PC-9 (cell line): ENCODE measurements around the gene P4HA1. TPM values are rescaled to one million over a fixed set of nuclear protein-coding genes. Genes with fewer than 3 reads are reported as not detected.
A peak's percentile ranks its signal among the peaks of the same experiment; 100 is the strongest.

Experiments
- BruUV-seq: library from RNA; stranded (reverse); fragments of 400-500 nt; replicated peaks from 2 replicates; lab custom pipeline; 2021; lab: Mats Ljungman, UMichigan
- CTCF ChIA-PET: fragments of 300-600 bp; sonication (Branson Sonifier 250); formaldehyde crosslinking; loops from one replicate; lab custom pipeline; 2022; ENCODE audit warnings: antibody characterized with exemption; lab: Charles Lee
- POLR2A ChIA-PET: fragments of 300-600 bp; sonication (Branson Sonifier 250); formaldehyde crosslinking; loops from one replicate; lab custom pipeline; 2022; ENCODE audit warnings: antibody characterized with exemption; ENCODE audit not compliant: unreplicated experiment; lab: Charles Lee
- DNase-seq, 2 experiments: peaks; one replicate each; pipeline versions ENCODE4 v3.0.0 to v3.0.0-alpha.2; 2015 to 2022; ENCODE audit warnings: mixed read lengths in 1 of 2
- H2AFZ ChIP-seq: fragments of 200-600 bp; sonication (generic); 2 replicates; pipeline ENCODE4 v1.8.1; 2017; ENCODE audit warnings: antibody characterized with exemption
- H3F3A ChIP-seq: fragments of 200-600 bp; sonication (generic); 2 replicates; pipeline ENCODE4 v1.8.1; 2017; ENCODE audit warnings: antibody characterized with exemption, mild to moderate bottlenecking, low read depth; ENCODE audit not compliant: insufficient read depth
- H3K27ac ChIP-seq: fragments of 200-600 bp; sonication (generic); 2 replicates; pipeline ENCODE4 v1.6.1; 2016; ENCODE audit warnings: mixed run types
- H3K27me3 ChIP-seq: fragments of 200-600 bp; sonication (generic); 2 replicates; pipeline ENCODE4 v1.6.1; 2016; ENCODE audit warnings: low read depth, mixed run types; ENCODE audit not compliant: insufficient read depth
- H3K36me3 ChIP-seq: fragments of 200-600 bp; sonication (generic); 2 replicates; pipeline ENCODE4 v1.6.1; 2016; ENCODE audit warnings: low read depth, mixed run types
- H3K4me1 ChIP-seq: fragments of 200-600 bp; sonication (generic); replicated peaks from 2 replicates; pipeline ENCODE4 v1.6.1; 2016; ENCODE audit warnings: mixed run types; ENCODE audit not compliant: insufficient read depth
- H3K4me2 ChIP-seq: fragments of 200-600 bp; sonication (generic); 2 replicates; pipeline ENCODE4 v1.6.1; 2017; ENCODE audit warnings: mixed run types
- H3K4me3 ChIP-seq: fragments of 200-600 bp; sonication (generic); 2 replicates; pipeline ENCODE4 v1.6.1; 2016; ENCODE audit warnings: mixed run types
- H3K79me2 ChIP-seq: fragments of 200-600 bp; sonication (generic); 2 replicates; pipeline ENCODE4 v1.6.1; 2017; ENCODE audit warnings: low read depth, mixed run types
- H3K9me2 ChIP-seq: fragments of 200-600 bp; sonication (generic); 2 replicates; pipeline ENCODE4 v1.8.1; 2017; ENCODE audit warnings: mild to moderate bottlenecking; ENCODE audit not compliant: insufficient read depth
- H3K9me3 ChIP-seq: fragments of 200-600 bp; sonication (generic); 2 replicates; pipeline ENCODE4 v1.8.1; 2016; ENCODE audit warnings: low read depth; ENCODE audit not compliant: insufficient read depth
- H4K20me1 ChIP-seq: fragments of 200-600 bp; sonication (generic); 2 replicates; pipeline ENCODE4 v1.8.1; 2017; ENCODE audit not compliant: insufficient read depth
- CTCF ChIP-seq: fragments of 200-600 bp; sonication (generic); conservative IDR thresholded peaks from 2 replicates; pipeline ENCODE4 v1.6.1; 2017; ENCODE audit warnings: mixed run types, antibody characterized with exemption, mild to moderate bottlenecking, moderate library complexity
- EZH2 ChIP-seq: fragments of 200-600 bp; sonication (generic); IDR thresholded peaks from 2 replicates; pipeline ENCODE4 v1.8.0; 2017; ENCODE audit warnings: antibody characterized with exemption, low read depth
- intact Hi-C: fragments of 100-400 bp; cut with micrococcal nuclease; formaldehyde crosslinking; loops from one replicate; pipeline ENCODE4 v1.10.0; 2022; ENCODE audit not compliant: unreplicated experiment
- total RNA-seq: library from RNA; stranded (reverse); gene quantifications from 2 replicates; pipeline ENCODE4 v1.2.3, GENCODE V29; 2021

Gene P4HA1
- total RNA-seq, 1 experiment from 2014 or later, result 25.5 TPM

- ChIA-PET POLR2A (no interaction called here), CTCF (no interaction called here)
- Histone ChIP-seq H3K4me3 (no peak overlapping the region), H3K9me2 (no peaks in the 10 kb centered on the region), H3K79me2 (no peaks in the 10 kb centered on the region), H2AFZ (no peak overlapping the region), H3K36me3 (peaks cover 14% of the 10 kb centered on the region; the same call in 1 of the 2 replicates), H3F3A (no peaks in the 10 kb centered on the region; the same call in 1 of the 2 replicates), H3K4me1 (peaks cover 7% of the 10 kb centered on the region; the same call in 1 of the 2 replicates), H3K4me2 (no peak overlapping the region), H4K20me1 (no peaks in the 10 kb centered on the region), H3K27ac (no peak overlapping the region), H3K27me3 (no peaks in the 10 kb centered on the region), H3K9me3 (no peaks in the 10 kb centered on the region)
- no peak for DNase-seq
- intact Hi-C loops, result no loop called here
- TF ChIP-seq EZH2 (no peak), CTCF (no peak)
- no TSS peak for BruUV-seq
Measured at GRCh38 chr10:73021050-73021449, 75.6 kb downstream of the P4HA1 start.

- Histone ChIP-seq H2AFZ (no peak overlapping the region), H3K4me3 (no peak overlapping the region), H3K79me2 (no peaks in the 10 kb centered on the region), H3K27ac (no peak overlapping the region), H3K27me3 (no peaks in the 10 kb centered on the region), H4K20me1 (no peaks in the 10 kb centered on the region), H3K9me2 (no peaks in the 10 kb centered on the region), H3F3A (no peaks in the 10 kb centered on the region; the same call in 1 of the 2 replicates), H3K36me3 (peaks cover 18% of the 10 kb centered on the region; the same call in 1 of the 2 replicates), H3K4me1 (peaks cover 7% of the 10 kb centered on the region; the same call in 1 of the 2 replicates), H3K4me2 (no peak overlapping the region), H3K9me3 (no peaks in the 10 kb centered on the region)
- no peak for TF ChIP-seq CTCF
- TF ChIP-seq EZH2, result no peak
- peak in 1 of 2 experiments; percentile 38 for DNase-seq
- POLR2A ChIA-PET, result interaction anchor here (0.6 to 0.7 kb wide), 3 partner anchors 21 to 1147 kb away, joined by 4 to 11 read pairs (median 4); no protein-coding TSS in a partner anchor
- CTCF ChIA-PET, result no interaction called here
- intact Hi-C loops, result no loop called here
- BruUV-seq, result no TSS peak
Measured at GRCh38 chr10:73019100-73019499, 77.6 kb downstream of the P4HA1 start.

- Histone ChIP-seq H2AFZ (no peak overlapping the region), H3K27ac (no peak overlapping the region), H3K4me3 (no peak overlapping the region), H4K20me1 (no peaks in the 10 kb centered on the region), H3K4me1 (peaks cover 7% of the 10 kb centered on the region; the same call in 1 of the 2 replicates), H3K36me3 (peaks cover 20% of the 10 kb centered on the region; the same call in 1 of the 2 replicates), H3K4me2 (no peak overlapping the region), H3K27me3 (no peaks in the 10 kb centered on the region), H3K9me2 (no peaks in the 10 kb centered on the region), H3K79me2 (no peaks in the 10 kb centered on the region), H3K9me3 (no peaks in the 10 kb centered on the region), H3F3A (no peaks in the 10 kb centered on the region; the same call in 1 of the 2 replicates)
- ChIA-PET CTCF (no interaction called here), POLR2A (interaction anchor here (0.7 kb wide), 1 partner anchor 606 kb away, joined by 4 read pairs; no protein-coding TSS in a partner anchor)
- no TSS peak for BruUV-seq
- no peak for TF ChIP-seq EZH2
- no peak for TF ChIP-seq CTCF
- intact Hi-C loops, result no loop called here
- no peak for DNase-seq
Measured at GRCh38 chr10:73018632-73019031, 78.0 kb downstream of the P4HA1 start.
